IPS-18a (cell line): Measurements from ENCODE around the gene CD1C.
"Not testable (repeated sequence)": the region's sequence is repeated elsewhere in the genome, so short reads cannot be mapped to it uniquely, and the experiment has no call there.

ENCODE experiments used
- H3K27ac ChIP-seq: one replicate; pipeline ENCODE4 v1.5.1; 2013; ENCODE audit warnings: low read length
- H3K27me3 ChIP-seq: one replicate; pipeline ENCODE4 v1.6.1; 2013; ENCODE audit warnings: mild to moderate bottlenecking, low read length; ENCODE audit not compliant: control insufficient read depth, insufficient read depth
- H3K36me3 ChIP-seq: one replicate; pipeline ENCODE4 v1.6.1; 2013; ENCODE audit warnings: low read depth, low read length; ENCODE audit not compliant: control insufficient read depth
- H3K4me1 ChIP-seq: one replicate; pipeline ENCODE4 v1.6.1; 2013; ENCODE audit warnings: low read depth, low read length; ENCODE audit not compliant: control insufficient read depth
- H3K4me3 ChIP-seq: one replicate; pipeline ENCODE4 v1.5.1; 2013; ENCODE audit warnings: low read length
- H3K9ac ChIP-seq: one replicate; pipeline ENCODE4 v1.6.1; 2013; ENCODE audit warnings: mild to moderate bottlenecking, low read length, moderate library complexity
- H3K9me3 ChIP-seq: one replicate; pipeline ENCODE4 v1.6.1; 2013; ENCODE audit warnings: low read depth, low read length; ENCODE audit not compliant: control insufficient read depth

CD1C gene

DNA sequence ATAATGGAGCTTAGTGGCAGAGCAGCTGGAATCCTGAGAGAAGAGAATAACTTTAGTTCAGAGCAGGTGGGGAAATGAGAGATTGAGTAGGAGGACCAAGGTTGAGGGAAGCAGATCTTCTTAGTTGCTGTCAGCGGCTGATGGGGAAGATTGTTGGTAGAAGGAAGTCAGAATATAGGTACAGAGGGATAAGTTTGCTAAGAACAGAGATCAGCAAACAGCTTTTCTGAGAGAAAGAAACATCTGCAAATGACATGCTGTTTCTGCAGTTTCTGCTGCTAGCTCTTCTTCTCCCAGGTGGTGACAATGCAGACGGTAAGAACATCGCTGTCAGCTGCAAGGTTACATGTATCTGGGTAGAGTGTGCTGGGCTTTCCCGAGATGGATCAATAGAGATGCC is at the start of gene CD1C:
TSS of gene CD1C (plus strand) at position 113 of the 400 bp plus-strand sequence. CDS start at position 255, 142 bp downstream.
- Histone ChIP-seq H3K27me3 (no peaks in the 10 kb centered on the region), H3K9me3 (no peaks in the 10 kb centered on the region), H3K36me3 (no peaks in the 10 kb centered on the region), H3K4me3 (no peak within 1 kb of the TSS), H3K4me1 (no peaks in the 10 kb centered on the region), H3K27ac (no peak within 1 kb of the TSS), H3K9ac (no peak within 1 kb of the TSS)

- Histone ChIP-seq H3K36me3 (no peaks in the 10 kb centered on the region), H3K4me3 (no peak overlapping the region), H3K9ac (no peak overlapping the region), H3K27me3 (no peaks in the 10 kb centered on the region), H3K9me3 (no peaks in the 10 kb centered on the region), H3K4me1 (no peaks in the 10 kb centered on the region), H3K27ac (no peak overlapping the region)
These were observed 43.1 kb upstream of the CD1C start for GRCh38 chr1:158246650-158247049.

DNA sequence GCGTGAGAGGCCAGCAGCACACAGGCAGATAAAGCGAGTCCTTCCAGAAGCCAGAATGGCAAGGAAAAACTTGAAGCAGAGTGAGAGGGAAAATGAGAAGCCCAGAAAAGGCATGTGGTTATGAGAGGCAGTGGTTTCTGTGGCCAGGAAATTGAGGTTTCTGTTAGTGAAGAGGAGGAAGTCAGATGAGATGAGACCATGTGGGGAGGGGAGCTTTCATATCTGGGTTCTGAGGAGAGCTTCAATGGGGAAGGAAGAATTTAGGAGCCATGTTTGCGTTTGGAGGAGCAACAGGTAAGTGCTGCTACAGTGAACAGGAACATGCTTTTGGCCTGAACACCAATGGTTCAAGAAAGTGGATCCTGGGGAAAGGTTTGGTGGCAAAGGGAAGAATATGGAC is 41.6 kb upstream of the CD1C start:
- H3K9me3 ChIP-seq, result no peaks in the 10 kb centered on the region
- H3K27me3 ChIP-seq, result no peaks in the 10 kb centered on the region
- H3K9ac ChIP-seq, result no peak overlapping the region
- no peaks in the 10 kb centered on the region for H3K36me3 ChIP-seq
- no peak overlapping the region for H3K4me3 ChIP-seq
- H3K4me1 ChIP-seq, result no peaks in the 10 kb centered on the region
- H3K27ac ChIP-seq, result no peak overlapping the region

- H3K4me1 ChIP-seq, result no peaks in the 10 kb centered on the region
- no peaks in the 10 kb centered on the region for H3K9me3 ChIP-seq
- H3K27me3 ChIP-seq, result no peaks in the 10 kb centered on the region
- no peak overlapping the region for H3K4me3 ChIP-seq
- H3K9ac ChIP-seq, result no peak overlapping the region
- no peaks in the 10 kb centered on the region for H3K36me3 ChIP-seq
- no peak overlapping the region for H3K27ac ChIP-seq
These were observed 41.0 kb upstream of the CD1C start for GRCh38 chr1:158248771-158249170.

DNA sequence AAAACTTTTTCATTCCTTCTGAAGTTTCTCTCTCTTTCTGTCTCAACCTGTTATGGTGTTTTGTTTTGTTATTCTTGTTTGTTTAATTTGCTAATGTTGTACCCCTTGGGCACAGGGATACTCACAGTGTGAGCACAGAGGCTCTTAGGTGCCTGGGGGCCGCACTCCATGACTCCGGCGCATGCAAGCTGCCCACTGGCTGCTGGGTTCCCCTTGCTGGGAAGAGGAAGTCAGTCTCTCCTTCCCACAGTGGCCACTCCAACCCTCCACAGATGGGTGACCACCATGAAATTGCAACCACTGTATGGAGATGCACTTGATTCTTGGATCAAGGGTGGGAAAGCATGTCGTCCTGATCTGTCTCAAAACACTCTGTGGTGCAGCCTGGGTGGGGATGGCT is 40.1 kb upstream of the CD1C start:
- H3K4me3 ChIP-seq, result no peak overlapping the region
- H3K36me3 ChIP-seq, result no peaks in the 10 kb centered on the region
- no peaks in the 10 kb centered on the region for H3K4me1 ChIP-seq
- no peak overlapping the region for H3K27ac ChIP-seq
- no peaks in the 10 kb centered on the region for H3K9me3 ChIP-seq
- H3K27me3 ChIP-seq, result no peaks in the 10 kb centered on the region
- no peak overlapping the region for H3K9ac ChIP-seq

DNA sequence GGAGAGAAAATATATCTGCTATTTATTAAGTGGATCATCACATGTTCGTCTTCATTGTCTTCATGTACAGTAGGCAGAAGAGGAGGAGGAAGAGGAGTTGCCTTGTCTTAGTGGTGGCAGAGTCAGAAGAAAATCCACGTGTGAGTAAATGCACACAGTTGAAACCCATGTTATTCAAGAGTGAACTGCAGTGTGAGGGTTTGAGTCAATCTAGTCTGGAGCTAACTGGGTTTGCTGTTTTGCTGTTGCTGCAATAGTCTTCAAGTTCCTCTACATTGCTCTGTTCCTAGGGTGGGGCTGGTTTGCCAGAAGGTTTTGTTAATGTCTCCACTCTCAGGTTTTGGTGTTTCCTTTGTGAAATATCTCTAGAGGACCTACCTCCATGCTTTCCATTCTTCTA is 38.6 kb upstream of the CD1C start:
- no peaks in the 10 kb centered on the region for H3K9me3 ChIP-seq
- no peak overlapping the region for H3K27ac ChIP-seq
- H3K9ac ChIP-seq, result no peak overlapping the region
- no peak overlapping the region for H3K4me3 ChIP-seq
- H3K36me3 ChIP-seq, result no peaks in the 10 kb centered on the region
- H3K4me1 ChIP-seq, result no peaks in the 10 kb centered on the region
- H3K27me3 ChIP-seq, result no peaks in the 10 kb centered on the region

- no peak overlapping the region for H3K9ac ChIP-seq
These were observed 34.1 kb upstream of the CD1C start for GRCh38 chr1:158255656-158256055.

GRCh38 chr1:158256747-158257146 is 33.0 kb upstream of the CD1C start:
- H3K4me1 ChIP-seq, H3K9me3 ChIP-seq, H3K27ac ChIP-seq, H3K36me3 ChIP-seq, H3K27me3 ChIP-seq, H3K4me3 ChIP-seq, H3K9ac ChIP-seq: not testable (repeated sequence)

More at GRCh38 chr1:158255656-158256055, 34.1 kb upstream of the CD1C start:
- Histone ChIP-seq H3K36me3 (no peaks in the 10 kb centered on the region), H3K27me3 (no peaks in the 10 kb centered on the region), H3K27ac (no peak overlapping the region), H3K4me1 (no peaks in the 10 kb centered on the region), H3K4me3 (no peak overlapping the region), H3K9me3 (no peaks in the 10 kb centered on the region)

DNA sequence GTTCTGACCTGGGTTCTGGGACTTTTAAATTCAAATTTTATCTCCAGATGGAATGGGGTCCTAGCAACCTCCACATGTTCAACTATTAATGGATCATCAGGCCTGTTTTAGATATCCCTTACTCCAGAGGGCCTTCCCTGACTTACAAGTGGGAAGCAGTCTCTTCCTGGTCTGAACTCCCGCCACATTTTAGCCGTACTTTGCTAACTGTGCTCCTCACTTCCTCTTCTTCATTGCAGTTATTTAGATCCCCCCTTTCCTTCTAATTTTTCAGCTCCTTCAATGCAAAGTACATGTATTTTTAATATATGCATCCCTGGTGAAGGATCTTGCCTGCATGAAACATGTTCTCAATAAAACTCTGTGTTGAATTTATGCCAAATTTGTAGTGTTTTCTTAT is 31.8 kb upstream of the CD1C start:
- Histone ChIP-seq H3K27me3 (no peaks in the 10 kb centered on the region), H3K4me1 (no peaks in the 10 kb centered on the region), H3K27ac (no peak overlapping the region), H3K9me3 (no peaks in the 10 kb centered on the region), H3K36me3 (no peaks in the 10 kb centered on the region), H3K4me3 (no peak overlapping the region), H3K9ac (no peak overlapping the region)

- H3K4me1 ChIP-seq, result no peaks in the 10 kb centered on the region
- no peaks in the 10 kb centered on the region for H3K9me3 ChIP-seq
- H3K9ac ChIP-seq, result no peak overlapping the region
- H3K36me3 ChIP-seq, result no peaks in the 10 kb centered on the region
- no peak overlapping the region for H3K4me3 ChIP-seq
- H3K27ac ChIP-seq, result no peak overlapping the region
- H3K27me3 ChIP-seq, result no peaks in the 10 kb centered on the region
These were observed 30.6 kb upstream of the CD1C start for GRCh38 chr1:158259117-158259516.

- Histone ChIP-seq H3K4me1 (no peaks in the 10 kb centered on the region), H3K36me3 (no peaks in the 10 kb centered on the region), H3K9me3 (no peaks in the 10 kb centered on the region), H3K4me3 (no peak overlapping the region), H3K27me3 (no peaks in the 10 kb centered on the region), H3K27ac (no peak overlapping the region), H3K9ac (no peak overlapping the region)
These were observed 17.0 kb upstream of the CD1C start for GRCh38 chr1:158272681-158273080.

- H3K9ac ChIP-seq, result no peak overlapping the region
- no peaks in the 10 kb centered on the region for H3K36me3 ChIP-seq
- no peaks in the 10 kb centered on the region for H3K4me1 ChIP-seq
- no peak overlapping the region for H3K27ac ChIP-seq
- no peaks in the 10 kb centered on the region for H3K27me3 ChIP-seq
- H3K9me3 ChIP-seq, result no peaks in the 10 kb centered on the region
- H3K4me3 ChIP-seq, result no peak overlapping the region
These were observed 14.9 kb upstream of the CD1C start for GRCh38 chr1:158274797-158275196.
